Astrocyte (in vitro differentiated cells and primary cell): Measurements from ENCODE around the gene IL27RA. TPM values are rescaled to one million over a fixed set of nuclear protein-coding genes. Genes with fewer than 3 reads are reported as not detected.

Experiments
- DNase-seq: peaks from one replicate; pipeline ENCODE4 v3.0.0-alpha.2; 2010; ENCODE audit warnings: low read depth
- FAIRE-seq: peaks from 2 replicates; lab custom pipeline; 2011; peaks lifted over from hg19 to GRCh38; lab: Jason Lieb, UNC
- H2AFZ ChIP-seq: 2 replicates; pipeline ENCODE4 v1.6.0; 2012; ENCODE audit warnings: low read depth, low read length, inconsistent platforms
- H3K27ac ChIP-seq: 2 replicates; pipeline ENCODE4 v1.5.1; 2011; ENCODE audit warnings: low read depth, low read length, inconsistent platforms
- H3K27me3 ChIP-seq: 2 replicates; pipeline ENCODE4 v1.6.0; 2011; ENCODE audit warnings: low read length, inconsistent platforms; ENCODE audit not compliant: insufficient read depth
- H3K36me3 ChIP-seq: 2 replicates; pipeline ENCODE4 v1.5.1; 2011; ENCODE audit warnings: low read length, inconsistent platforms; ENCODE audit not compliant: insufficient read depth
- H3K4me1 ChIP-seq: 2 replicates; pipeline ENCODE4 v1.5.1; 2011; ENCODE audit warnings: low read length, inconsistent platforms; ENCODE audit not compliant: insufficient read depth
- H3K4me2 ChIP-seq: 2 replicates; pipeline ENCODE4 v1.6.0; 2012; ENCODE audit warnings: low read length, inconsistent platforms
- H3K4me3 ChIP-seq: 2 replicates; pipeline ENCODE4 v1.5.1; 2011; ENCODE audit warnings: low read depth, mild to moderate bottlenecking, low read length, inconsistent platforms; ENCODE audit not compliant: insufficient read depth
- H3K79me2 ChIP-seq: 2 replicates; pipeline ENCODE4 v1.6.0; 2012; ENCODE audit warnings: mild to moderate bottlenecking, low read length, inconsistent platforms; ENCODE audit not compliant: insufficient read depth
- H3K9ac ChIP-seq: 2 replicates; pipeline ENCODE4 v1.6.0; 2012; ENCODE audit warnings: mild to moderate bottlenecking, low read length, inconsistent platforms
- H3K9me3 ChIP-seq: 2 replicates; pipeline ENCODE4 v1.5.1; 2012; ENCODE audit warnings: low read depth, mild to moderate bottlenecking, low read length, inconsistent platforms; ENCODE audit not compliant: insufficient read depth
- H4K20me1 ChIP-seq: 2 replicates; pipeline ENCODE4 v1.6.0; 2012; ENCODE audit warnings: low read length, inconsistent platforms; ENCODE audit not compliant: insufficient read depth
- H3K27ac Mint-ChIP-seq: one replicate; pipeline ENCODE4 v1.8.0; 2021; ENCODE audit warnings: mild to moderate bottlenecking, mixed read lengths; ENCODE audit not compliant: unreplicated experiment
- H3K27me3 Mint-ChIP-seq: one replicate; pipeline ENCODE4 v1.8.0; 2021; ENCODE audit warnings: low read depth, mixed read lengths; ENCODE audit not compliant: unreplicated experiment
- H3K36me3 Mint-ChIP-seq: one replicate; pipeline ENCODE4 v1.8.0; 2021; ENCODE audit warnings: low read depth, mixed read lengths; ENCODE audit not compliant: unreplicated experiment
- H3K4me1 Mint-ChIP-seq: one replicate; pipeline ENCODE4 v1.8.0; 2021; ENCODE audit warnings: low read depth, mixed read lengths; ENCODE audit not compliant: unreplicated experiment
- H3K4me3 Mint-ChIP-seq: one replicate; pipeline ENCODE4 v1.8.0; 2021; ENCODE audit warnings: mild to moderate bottlenecking, moderate library complexity, mixed read lengths; ENCODE audit not compliant: unreplicated experiment
- H3K9me3 Mint-ChIP-seq: one replicate; pipeline ENCODE4 v1.8.0; 2021; ENCODE audit warnings: mild to moderate bottlenecking, mixed read lengths; ENCODE audit not compliant: unreplicated experiment
- CTCF ChIP-seq: IDR thresholded peaks from 2 replicates; pipeline ENCODE4 v1.5.1; 2011; ENCODE audit warnings: low read depth, mild to moderate bottlenecking, inconsistent platforms, low read length, moderate library complexity; ENCODE audit not compliant: insufficient read depth
- EZH2 ChIP-seq: IDR thresholded peaks from 2 replicates; pipeline ENCODE4 v1.6.1; 2012; ENCODE audit warnings: mild to moderate bottlenecking, low read length, inconsistent platforms; ENCODE audit not compliant: insufficient read depth
- total RNA-seq: library from RNA; stranded (reverse); gene quantifications from 2 replicates; pipeline ENCODE4 v1.2.1, GENCODE V29; 2021

IL27RA gene
- total RNA-seq, 1 donor from 2014 or later: 5.7 TPM

GRCh38 chr19:13986348-13986904 lies 45.1 kb upstream of the IL27RA start:
- H3K36me3 Mint-ChIP-seq: peaks cover 15% of the 10 kb centered on the region
- H3K4me2 ChIP-seq: peak overlapping the region; percentile 57
- no peak for FAIRE-seq
- no peak overlapping the region for H3K27ac Mint-ChIP-seq
- TF ChIP-seq EZH2 (no peak), CTCF (no peak)
- H3K4me3 Mint-ChIP-seq: no peak overlapping the region
- peaks cover 5% of the 10 kb centered on the region for H3K4me1 Mint-ChIP-seq
- H3K4me1 ChIP-seq: peaks cover 9% of the 10 kb centered on the region
- no peaks in the 10 kb centered on the region for H3K9me3 ChIP-seq
- H3K36me3 ChIP-seq: no peaks in the 10 kb centered on the region
- peak overlapping the region; percentile 45 for H2AFZ ChIP-seq
- H3K9ac ChIP-seq: peak overlapping the region; percentile 31
- H3K79me2 ChIP-seq: no peaks in the 10 kb centered on the region
- H3K27me3 ChIP-seq: no peaks in the 10 kb centered on the region
- peaks cover 5% of the 10 kb centered on the region for H4K20me1 ChIP-seq
- no peak for DNase-seq
- no peaks in the 10 kb centered on the region for H3K9me3 Mint-ChIP-seq
- no peaks in the 10 kb centered on the region for H3K27me3 Mint-ChIP-seq
- H3K4me3 ChIP-seq: no peak overlapping the region
- H3K27ac ChIP-seq: no peak overlapping the region

- Mint-ChIP-seq H3K9me3 (no peaks in the 10 kb centered on the region), H3K27ac (peak overlapping the region; percentile 58), H3K4me1 (peaks cover 5% of the 10 kb centered on the region), H3K27me3 (no peaks in the 10 kb centered on the region), H3K36me3 (peaks cover 17% of the 10 kb centered on the region), H3K4me3 (no peak overlapping the region)
- Histone ChIP-seq H3K9ac (no peak overlapping the region), H2AFZ (peak overlapping the region; percentile 45), H3K4me1 (peaks cover 9% of the 10 kb centered on the region), H3K4me3 (no peak overlapping the region), H4K20me1 (peaks cover 10% of the 10 kb centered on the region), H3K4me2 (peak overlapping the region; percentile 57), H3K27me3 (no peaks in the 10 kb centered on the region), H3K9me3 (no peaks in the 10 kb centered on the region), H3K36me3 (no peaks in the 10 kb centered on the region), H3K79me2 (no peaks in the 10 kb centered on the region), H3K27ac (no peak overlapping the region)
- FAIRE-seq (no peak), DNase-seq (no peak)
- TF ChIP-seq EZH2 (no peak), CTCF (no peak)
Observed at GRCh38 chr19:13987101-13987890, 44.3 kb upstream of the IL27RA start.

- Mint-ChIP-seq H3K27ac (no peak overlapping the region), H3K27me3 (no peaks in the 10 kb centered on the region), H3K4me3 (peak overlapping the region; percentile 36), H3K4me1 (peaks cover 5% of the 10 kb centered on the region), H3K36me3 (peaks cover 22% of the 10 kb centered on the region), H3K9me3 (no peaks in the 10 kb centered on the region)
- H2AFZ ChIP-seq: no peak overlapping the region
- no peak overlapping the region for H3K4me3 ChIP-seq
- no peak overlapping the region for H3K27ac ChIP-seq
- no peaks in the 10 kb centered on the region for H3K27me3 ChIP-seq
- no peaks in the 10 kb centered on the region for H3K79me2 ChIP-seq
- H4K20me1 ChIP-seq: peaks cover 17% of the 10 kb centered on the region
- H3K36me3 ChIP-seq: no peaks in the 10 kb centered on the region
- no peak overlapping the region for H3K4me2 ChIP-seq
- no peak for FAIRE-seq
- no peak for DNase-seq
- peaks cover 9% of the 10 kb centered on the region for H3K4me1 ChIP-seq
- TF ChIP-seq EZH2: no peak
- TF ChIP-seq CTCF: no peak
- no peak overlapping the region for H3K9ac ChIP-seq
- no peaks in the 10 kb centered on the region for H3K9me3 ChIP-seq
Observed at GRCh38 chr19:13989487-13989886, 42.1 kb upstream of the IL27RA start.
